A673 (cell line): ENCODE measurements around the gene LBR.

ENCODE experiments used
- EZH2 ChIP-seq: fragments of 200-600 bp; sonication (generic); IDR thresholded peaks from 2 replicates; pipeline ENCODE4 v1.6.1; 2017; ENCODE audit warnings: borderline replicate concordance, low read depth, mild to moderate bottlenecking, mixed read lengths, antibody characterized with exemption, low read length; ENCODE audit not compliant: poor library complexity, severe bottlenecking
- TF ChIP-seq, protein P1 (sequence below): fragments of 300-800, 200-600 bp; sonication (generic); conservative IDR thresholded peaks from 2 replicates; pipeline ENCODE4 v1.5.1; 2017; ENCODE audit warnings: low read depth, mild to moderate bottlenecking, antibody characterized with exemption, low read length, moderate library complexity, mixed read lengths

DNA sequence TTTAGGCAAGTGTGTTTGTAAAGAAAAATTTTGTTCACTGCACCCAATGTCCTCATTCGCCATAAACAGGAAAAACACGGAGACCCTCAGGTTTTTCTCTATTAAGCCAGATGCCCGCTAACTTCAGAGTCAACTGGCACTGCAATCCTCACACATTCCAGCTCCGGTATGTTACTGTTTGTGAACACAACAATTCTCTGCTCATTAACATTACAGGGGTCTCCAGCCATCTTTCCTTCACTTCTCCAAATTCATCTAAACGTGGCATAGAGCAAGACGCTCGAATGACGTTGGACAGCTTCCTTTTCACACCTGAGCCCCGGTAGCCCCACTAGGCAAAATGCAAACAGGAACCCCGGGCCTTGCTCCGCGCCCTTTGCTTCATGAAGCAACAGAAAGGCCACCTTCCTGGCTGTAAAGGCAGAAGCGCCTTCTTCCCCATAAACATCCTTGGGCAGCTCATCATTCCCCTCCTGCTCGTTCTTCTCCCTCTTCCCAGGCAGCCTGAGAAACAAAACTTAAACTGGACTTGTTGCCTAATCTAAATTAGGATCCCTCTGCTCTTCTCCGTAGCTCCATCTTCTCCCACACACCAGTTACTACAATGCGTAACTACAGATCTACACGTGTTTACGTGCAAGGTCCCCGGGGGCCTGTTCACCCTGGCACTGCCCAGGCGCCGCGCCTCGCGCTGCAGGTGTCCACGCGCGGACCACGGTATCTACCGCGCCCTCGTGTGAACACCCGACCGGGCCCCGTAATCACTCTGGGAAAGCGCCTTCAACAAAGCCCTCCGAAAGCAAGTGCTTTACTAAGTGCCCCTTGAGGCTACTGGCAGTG, 1.2 kb downstream of the LBR start:
- TF ChIP-seq, protein P1, sequence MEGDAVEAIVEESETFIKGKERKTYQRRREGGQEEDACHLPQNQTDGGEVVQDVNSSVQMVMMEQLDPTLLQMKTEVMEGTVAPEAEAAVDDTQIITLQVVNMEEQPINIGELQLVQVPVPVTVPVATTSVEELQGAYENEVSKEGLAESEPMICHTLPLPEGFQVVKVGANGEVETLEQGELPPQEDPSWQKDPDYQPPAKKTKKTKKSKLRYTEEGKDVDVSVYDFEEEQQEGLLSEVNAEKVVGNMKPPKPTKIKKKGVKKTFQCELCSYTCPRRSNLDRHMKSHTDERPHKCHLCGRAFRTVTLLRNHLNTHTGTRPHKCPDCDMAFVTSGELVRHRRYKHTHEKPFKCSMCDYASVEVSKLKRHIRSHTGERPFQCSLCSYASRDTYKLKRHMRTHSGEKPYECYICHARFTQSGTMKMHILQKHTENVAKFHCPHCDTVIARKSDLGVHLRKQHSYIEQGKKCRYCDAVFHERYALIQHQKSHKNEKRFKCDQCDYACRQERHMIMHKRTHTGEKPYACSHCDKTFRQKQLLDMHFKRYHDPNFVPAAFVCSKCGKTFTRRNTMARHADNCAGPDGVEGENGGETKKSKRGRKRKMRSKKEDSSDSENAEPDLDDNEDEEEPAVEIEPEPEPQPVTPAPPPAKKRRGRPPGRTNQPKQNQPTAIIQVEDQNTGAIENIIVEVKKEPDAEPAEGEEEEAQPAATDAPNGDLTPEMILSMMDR: no peak
- TF ChIP-seq EZH2: no peak
